ENCODE data around the gene ENTHD1.
"Not testable (repeated sequence)": the region's sequence is repeated elsewhere in the genome, so short reads cannot be mapped to it uniquely, and the experiment has no call there.

ENTHD1 gene

GRCh38 chr22:39851606-39852315 lies 41.8 kb downstream of the ENTHD1 start:
- no peak for DNase-seq (ENCODE audit: low read depth in 3 of 3)

DNA sequence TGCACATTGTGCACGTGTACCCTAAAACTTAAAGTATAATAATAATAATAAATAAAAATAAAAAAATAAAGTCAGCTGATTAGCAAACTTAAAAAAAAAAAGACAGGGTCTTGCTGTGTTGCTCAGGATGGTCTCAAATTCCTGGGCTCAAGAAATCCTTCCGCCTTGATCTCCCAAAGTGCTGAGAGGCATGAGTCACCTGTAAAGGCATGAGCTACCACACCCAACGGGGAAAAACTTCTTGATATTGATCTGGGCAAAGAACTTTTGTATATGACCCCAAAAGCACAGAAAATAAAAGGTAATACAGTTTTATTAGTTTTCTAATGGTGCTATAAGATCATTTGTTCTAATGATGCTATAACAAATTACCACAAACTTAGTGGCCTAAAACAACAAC lies 46.1 kb downstream of the ENTHD1 start:
- DNase-seq (ENCODE audit: low read depth in 3 of 3) = no peak

- DNase-seq (ENCODE audit: low read depth in 3 of 3) = not testable (repeated sequence)
Measured at GRCh38 chr22:39846539-39846938, 47.0 kb downstream of the ENTHD1 start.

DNA sequence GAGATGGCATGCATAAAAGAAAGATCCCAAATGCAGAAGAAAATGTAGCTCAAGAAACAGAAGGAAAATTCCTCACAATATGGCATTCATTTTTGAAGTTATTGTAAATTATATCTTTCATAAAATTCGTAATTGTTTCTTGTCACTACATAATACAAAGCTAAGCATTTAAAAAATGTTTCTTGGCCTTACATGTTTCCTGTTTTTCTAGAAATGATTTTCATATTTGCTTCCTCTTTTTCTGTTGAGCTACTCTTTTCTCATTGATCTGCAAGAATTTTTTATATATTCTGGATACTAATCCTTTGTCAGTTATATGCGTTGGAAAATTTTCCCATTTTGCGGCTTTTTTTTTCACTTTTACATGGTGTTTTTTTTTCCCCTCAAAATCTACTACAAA lies 48.0 kb downstream of the ENTHD1 start:
- DNase-seq (ENCODE audit: low read depth in 3 of 3) = no peak

GRCh38 chr22:39839917-39840510 lies 53.5 kb downstream of the ENTHD1 start:
- DNase-seq (ENCODE audit: low read depth in 3 of 3) = peak in 2 of 3 experiments; percentile 11 to 36

GRCh38 chr22:39839204-39839603 lies 54.4 kb downstream of the ENTHD1 start:
- no peak for DNase-seq (ENCODE audit: low read depth in 3 of 3)

GRCh38 chr22:39833610-39834009 lies 60.0 kb downstream of the ENTHD1 start:
- no peak for DNase-seq (ENCODE audit: low read depth in 3 of 3)

DNA sequence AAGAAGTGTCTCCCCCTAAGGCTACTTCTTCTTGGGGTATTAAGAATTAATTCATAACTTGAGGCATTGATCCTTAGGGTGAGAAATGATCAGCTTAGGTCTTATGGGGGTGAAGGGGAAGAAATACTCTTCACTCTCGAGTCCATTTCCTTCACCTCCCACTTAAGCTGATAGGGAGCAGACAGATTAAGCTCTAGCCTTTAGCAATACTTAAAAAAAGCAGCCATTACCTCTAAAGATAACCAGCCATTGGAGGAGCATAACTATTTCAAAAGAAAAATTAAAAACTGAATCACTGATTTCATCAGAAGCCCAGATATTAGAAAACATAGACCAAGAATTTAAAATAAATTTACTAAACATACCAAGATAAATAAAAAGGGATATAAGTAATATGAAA lies 60.5 kb downstream of the ENTHD1 start:
- no peak for DNase-seq (ENCODE audit: low read depth in 3 of 3)

DNA sequence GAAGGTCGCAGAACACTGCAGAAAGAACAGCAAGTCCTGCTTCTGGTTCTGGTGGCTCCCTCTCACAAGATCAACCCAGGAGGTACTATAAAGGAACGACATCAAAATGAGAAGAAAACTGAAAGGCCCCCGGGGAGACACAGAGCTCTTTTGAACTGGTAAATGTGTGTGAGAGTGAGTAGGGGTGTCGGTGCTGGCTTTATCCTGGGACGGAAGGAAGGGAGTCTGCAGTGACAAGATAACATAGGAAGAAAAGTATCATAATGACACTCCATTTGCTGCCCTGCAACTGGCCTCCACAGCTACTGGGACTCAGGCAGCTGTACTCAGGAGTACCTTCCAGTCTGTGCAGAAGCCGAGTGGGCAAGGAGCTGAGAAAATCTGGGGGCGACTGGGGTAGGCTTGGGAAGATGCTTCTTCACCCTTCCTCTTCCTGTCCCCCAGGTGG lies 60.9 kb downstream of the ENTHD1 start:
- DNase-seq (ENCODE audit: low read depth in 3 of 3) = no peak

DNA sequence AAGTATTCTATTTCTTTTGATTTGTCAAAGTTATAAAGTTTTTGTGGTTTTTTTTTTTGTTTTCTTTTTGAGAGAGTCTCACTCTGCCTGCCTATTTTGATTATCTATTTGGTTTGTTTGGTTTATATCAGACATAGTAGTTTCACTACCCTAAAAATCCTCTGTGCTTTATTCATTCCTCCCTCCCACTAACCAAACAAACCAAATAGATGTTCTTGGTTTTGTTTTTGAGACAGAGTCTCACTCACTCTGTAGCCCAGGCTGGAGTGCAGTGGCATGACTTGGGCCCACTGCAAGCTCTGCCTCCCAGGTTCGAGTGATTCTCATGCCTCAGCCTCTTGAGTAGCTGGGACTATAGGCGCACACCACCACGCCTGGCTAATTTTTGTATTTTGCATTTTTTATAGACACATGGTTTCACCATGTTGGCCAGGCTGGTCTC lies 67.9 kb downstream of the ENTHD1 start:
- no peak for DNase-seq (ENCODE audit: low read depth in 3 of 3)

DNA sequence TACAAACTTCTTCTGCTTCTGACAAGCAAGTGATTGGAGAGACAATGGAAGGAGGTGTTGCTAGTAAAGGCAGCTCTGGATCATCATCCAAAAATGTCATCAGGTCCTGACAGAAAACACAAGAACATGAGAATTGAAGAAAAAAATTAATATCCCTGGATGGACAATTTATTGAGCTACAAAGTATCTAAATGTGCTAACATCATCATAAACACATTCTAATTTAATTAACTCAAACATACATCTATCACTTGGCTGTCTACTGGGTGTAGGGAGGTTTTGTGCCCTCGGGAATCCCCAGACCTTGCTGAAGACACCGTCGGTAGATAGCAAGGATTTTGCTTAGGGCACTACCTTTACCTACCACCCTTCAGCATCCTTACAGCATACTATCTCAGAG lies 72.6 kb downstream of the ENTHD1 start:
- no peak for DNase-seq (ENCODE audit: low read depth in 3 of 3)

GRCh38 chr22:39820256-39820655 lies 73.3 kb downstream of the ENTHD1 start:
- no peak for DNase-seq (ENCODE audit: low read depth in 3 of 3)

DNA sequence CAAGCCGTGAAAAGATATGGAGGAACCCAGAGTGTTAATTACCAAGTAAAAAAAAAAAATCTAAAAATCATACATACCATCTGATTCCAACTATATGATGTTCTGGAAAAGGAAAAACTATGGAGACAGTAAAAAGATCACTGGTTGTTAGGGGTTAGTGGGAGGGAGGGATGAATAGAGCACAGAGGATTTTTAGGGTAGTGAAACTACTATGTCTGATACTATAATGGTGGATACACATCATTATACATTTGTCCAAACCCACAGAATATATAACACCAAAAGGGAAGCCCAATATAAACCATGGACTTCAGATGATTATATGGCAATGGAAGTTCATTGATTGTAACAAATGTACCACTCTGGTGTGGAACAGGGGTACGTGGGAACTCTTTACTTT lies 74.1 kb downstream of the ENTHD1 start:
- no peak for DNase-seq (ENCODE audit: low read depth in 3 of 3)

- DNase-seq (ENCODE audit: low read depth in 3 of 3) = no peak
Measured at GRCh38 chr22:39818094-39818493, 75.5 kb downstream of the ENTHD1 start.

DNA sequence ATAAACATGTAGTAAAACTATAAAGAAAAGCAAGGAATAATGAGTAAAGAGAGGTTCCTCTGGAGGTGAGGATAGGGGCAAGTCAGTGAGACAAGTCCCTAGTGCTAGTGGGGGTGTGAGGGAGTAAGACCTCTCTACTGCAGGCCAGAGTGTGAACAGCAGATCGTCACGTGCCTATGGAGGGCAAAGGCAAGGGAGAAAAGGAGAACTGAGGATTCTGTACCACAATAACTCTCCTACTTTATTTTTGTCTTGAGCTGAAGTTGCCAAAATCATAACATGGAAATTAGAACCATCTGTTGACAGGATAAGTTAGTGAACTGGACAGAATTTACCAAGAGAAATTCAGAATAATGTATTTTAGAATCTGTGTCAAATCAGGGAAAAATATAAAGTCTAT lies 77.6 kb downstream of the ENTHD1 start:
- DNase-seq (ENCODE audit: low read depth in 3 of 3) = no peak

DNA sequence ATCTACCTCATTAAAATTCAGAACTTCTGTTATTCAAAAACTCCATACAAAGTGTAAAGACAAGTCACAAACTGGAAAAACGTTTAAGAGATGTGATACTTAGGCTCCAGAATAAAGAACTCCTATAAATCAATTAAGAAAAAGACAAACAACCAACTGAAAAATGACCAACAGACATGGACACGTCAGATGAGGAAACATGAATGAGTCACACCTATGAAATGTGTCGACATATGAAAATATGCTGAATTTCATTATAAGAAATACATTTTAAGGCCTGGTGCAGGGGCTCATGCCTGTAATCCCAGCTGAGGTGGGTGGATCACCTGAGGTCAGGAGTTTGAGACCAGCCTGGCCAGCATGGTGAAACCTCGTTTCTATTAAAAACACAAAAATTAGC lies 78.7 kb downstream of the ENTHD1 start:
- DNase-seq (ENCODE audit: low read depth in 3 of 3) = no peak

DNA sequence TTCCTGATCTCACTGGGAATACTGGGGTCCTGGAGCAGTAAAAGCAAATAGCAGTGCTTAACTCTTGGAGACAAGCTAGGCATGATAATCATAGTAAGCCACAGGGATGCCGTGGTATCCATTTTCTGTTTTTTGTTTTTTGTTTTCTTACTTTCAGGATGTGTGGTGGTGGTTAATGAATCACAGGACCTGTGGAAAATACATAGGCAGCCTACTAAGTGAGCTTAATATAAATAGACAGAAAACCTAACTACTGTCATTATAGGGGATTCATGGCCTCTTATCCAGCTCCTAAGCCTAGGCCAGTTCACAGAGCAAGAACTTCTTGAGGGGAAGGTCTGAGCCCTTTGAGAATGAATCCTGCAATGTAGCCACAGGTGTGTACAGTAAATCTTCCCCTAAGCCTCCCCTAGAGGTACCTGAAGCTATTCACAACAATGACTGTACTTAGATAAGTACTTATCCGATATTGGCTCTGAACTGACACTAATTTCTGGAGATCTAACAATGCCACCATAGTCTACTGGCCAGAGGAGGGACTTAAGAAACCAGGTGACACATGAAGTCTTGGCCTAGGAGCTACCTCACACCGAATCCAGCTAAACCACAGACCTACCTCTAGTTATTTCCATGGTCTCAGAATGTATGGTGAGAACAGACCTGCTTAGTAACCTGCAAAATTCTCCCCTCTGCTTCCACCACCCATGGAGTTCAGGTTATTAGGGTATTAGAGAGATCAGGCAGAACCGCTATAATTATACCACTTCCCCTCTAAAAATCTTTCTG lies 83.6 kb downstream of the ENTHD1 start:
- no peak for DNase-seq (ENCODE audit: low read depth in 3 of 3)

- DNase-seq (ENCODE audit: low read depth in 3 of 3) = peak in 1 of 3 experiments; percentile 34
Measured at GRCh38 chr22:39808081-39808480, 85.5 kb downstream of the ENTHD1 start.

DNA sequence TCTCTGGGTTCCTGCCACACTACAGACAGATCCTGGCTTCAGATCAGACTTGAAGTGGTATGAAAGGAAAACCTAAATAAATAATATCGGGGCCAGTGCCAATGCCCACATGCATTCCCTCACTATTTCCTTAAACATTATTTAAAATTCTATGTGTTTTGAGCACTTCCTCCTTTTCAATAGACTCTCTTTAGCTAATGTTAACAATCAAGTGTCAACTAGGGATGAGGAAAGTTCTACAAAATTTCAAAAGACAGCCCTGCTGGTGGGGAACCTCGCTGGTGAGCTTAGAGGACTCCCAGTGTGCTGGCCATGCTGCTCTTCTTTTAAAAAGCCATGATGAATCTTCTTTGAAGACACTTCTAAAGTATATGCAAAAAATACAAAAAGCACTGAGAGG lies 87.5 kb downstream of the ENTHD1 start:
- no peak for DNase-seq (ENCODE audit: low read depth in 3 of 3)

DNA sequence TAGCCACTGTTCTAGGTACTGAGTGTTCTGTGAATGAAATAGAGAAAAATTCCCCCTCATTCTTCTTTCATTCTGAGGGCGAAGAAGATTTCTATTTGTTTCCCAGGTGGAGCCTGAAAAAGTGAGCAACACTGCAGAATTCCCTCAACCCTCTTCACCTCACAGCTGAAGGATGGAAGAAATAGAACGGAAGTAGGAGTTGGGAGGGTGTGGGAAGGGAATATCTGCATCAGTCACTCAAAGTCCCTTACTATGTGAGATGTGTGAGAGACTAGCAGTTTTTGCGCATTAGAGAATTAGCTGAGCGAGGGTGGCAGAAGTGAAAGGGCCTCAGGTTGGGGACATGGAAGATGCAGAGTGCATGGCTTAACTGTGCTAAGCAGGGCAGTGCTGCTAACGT lies 88.4 kb downstream of the ENTHD1 start:
- DNase-seq (ENCODE audit: low read depth in 3 of 3) = no peak

DNA sequence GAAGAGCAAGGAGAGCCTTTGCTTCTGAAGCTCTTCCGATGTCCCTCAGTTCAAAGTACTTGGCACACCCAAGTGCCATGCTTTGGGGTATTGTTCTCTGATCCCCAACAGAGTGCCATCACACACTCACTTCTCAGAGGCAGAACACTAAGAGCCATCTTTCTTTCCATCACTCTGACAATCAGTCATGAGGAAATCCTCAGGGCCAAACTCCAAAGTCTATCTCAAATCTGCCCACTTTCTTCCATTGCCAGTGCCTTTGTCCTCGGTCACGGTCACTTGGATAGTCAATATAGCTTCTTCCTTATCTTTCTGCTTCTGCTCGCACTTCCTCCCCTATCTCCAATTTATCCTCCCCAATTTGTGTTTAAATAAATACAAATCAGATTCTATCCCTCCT lies 90.9 kb downstream of the ENTHD1 start:
- DNase-seq (ENCODE audit: low read depth in 3 of 3) = no peak

DNA sequence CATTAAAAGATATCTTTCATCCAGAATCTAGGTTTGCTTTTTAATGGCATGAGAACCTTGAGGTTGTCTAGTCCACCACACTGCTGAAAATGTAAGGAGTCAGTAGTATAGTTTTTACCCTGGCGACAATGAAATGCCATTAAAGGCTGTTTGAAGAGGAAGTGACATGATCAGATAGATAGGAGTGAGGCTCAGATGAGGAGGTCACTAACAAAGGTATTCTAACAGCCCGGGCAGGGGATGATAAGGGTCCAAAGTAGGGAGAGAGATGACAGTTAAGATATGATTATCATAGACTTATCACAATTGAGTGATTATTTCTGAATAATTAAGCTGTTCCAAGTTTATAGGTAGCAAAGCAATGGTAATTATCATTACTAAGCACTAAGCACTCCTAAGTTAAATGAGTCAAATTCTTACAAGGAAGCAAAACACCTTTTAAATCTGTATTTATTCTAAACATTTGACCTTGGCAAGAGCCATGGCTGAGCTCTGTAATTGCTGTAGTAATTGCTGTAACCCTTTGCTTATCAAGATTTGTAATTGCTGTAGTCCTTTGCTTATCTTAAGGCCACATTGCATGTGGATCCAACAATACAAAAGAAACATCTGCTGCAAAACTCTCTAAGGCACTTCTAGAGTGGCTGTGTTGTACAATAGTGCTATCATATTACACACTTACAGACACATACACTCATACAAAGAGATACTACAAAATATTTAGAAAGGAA lies 92.6 kb downstream of the ENTHD1 start:
- DNase-seq (ENCODE audit: low read depth in 3 of 3) = no peak

Measured in stimulated activated CD4-positive, alpha-beta T cell treated with anti-CD3 and anti-CD28 coated beads, TNF-alpha, amount 100 ng/mL, for 24 hours (primary cell).